Stromal cell of bone marrow (primary cell): ENCODE measurements around the gene SETD2.
"Not testable (repeated sequence)": the region's sequence is repeated elsewhere in the genome, so short reads cannot be mapped to it uniquely, and the experiment has no call there.

Experiments used
- DNase-seq: peaks from one replicate; pipeline ENCODE4 v3.0.0-alpha.2; 2012; ENCODE audit warnings: low read depth

The SETD2 gene

GRCh38 chr3:47098910-47099309 is 65.0 kb downstream of the SETD2 start:
- no peak for DNase-seq

GRCh38 chr3:47097864-47098263 is 66.0 kb downstream of the SETD2 start:
- no peak for DNase-seq

- peak; percentile 27 for DNase-seq
Measured at GRCh38 chr3:47096959-47097358, 67.0 kb downstream of the SETD2 start.

DNA sequence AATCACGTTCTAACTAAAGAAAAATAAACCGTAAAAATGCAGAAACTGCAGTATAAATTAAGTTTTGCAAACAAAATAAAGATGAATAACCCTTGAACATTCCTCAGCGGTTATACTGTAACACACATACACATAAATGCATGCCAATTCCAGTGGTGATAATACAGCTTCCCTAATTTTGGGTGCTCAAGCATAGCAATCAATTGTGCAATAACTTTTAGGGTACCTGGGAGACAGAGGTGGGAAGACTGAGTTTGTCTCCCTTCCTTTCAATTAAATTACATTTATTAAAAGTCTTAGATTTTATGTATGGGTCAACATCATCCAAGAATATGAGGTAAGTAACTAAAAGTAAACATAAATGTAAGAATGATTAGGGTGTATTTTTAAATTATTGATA is 71.8 kb downstream of the SETD2 start:
- no peak for DNase-seq

- DNase-seq: no peak
Measured at GRCh38 chr3:47089630-47090029, 74.3 kb downstream of the SETD2 start.

DNA sequence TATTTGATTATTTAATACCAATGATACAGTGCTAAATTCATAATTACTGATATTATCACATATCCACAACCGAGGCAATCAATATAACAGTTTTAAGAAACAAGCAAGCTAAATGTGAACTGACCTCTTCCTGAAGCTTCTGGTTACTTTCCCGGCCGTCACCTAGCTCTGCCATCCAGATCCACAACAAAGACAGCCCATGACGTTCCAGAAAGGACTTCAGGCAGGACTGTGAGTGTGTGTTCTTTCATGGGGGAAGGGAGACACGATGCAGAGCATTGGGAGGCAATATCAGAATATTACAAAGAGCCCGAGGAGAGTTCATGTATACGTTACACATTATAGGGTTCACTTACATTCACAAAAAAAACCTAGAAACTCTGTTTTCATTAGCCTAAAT is 77.8 kb downstream of the SETD2 start:
- no peak for DNase-seq

GRCh38 chr3:47083786-47084185 is 80.1 kb downstream of the SETD2 start:
- no peak for DNase-seq

DNA sequence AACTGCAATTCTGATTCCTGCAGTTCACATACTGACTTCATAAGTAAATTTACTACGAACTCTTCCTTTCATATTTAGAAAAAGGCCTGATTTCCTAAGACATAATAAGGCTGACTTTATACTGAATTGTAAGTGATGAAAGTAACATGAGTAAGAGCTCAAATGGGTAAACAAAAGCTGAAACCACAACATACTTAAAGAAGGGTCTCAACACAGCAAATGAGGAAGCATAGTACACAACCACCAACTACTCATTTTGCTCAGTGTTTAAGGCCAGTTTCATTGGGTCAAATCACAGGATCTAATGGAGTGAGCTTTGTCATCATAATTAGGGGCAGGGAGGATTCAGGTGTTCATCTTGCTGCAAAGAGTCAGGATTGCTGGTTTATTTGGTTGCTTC is 81.4 kb downstream of the SETD2 start:
- DNase-seq: peak; percentile 2

- DNase-seq: no peak
Measured at GRCh38 chr3:47079432-47079831, 84.5 kb downstream of the SETD2 start.

DNA sequence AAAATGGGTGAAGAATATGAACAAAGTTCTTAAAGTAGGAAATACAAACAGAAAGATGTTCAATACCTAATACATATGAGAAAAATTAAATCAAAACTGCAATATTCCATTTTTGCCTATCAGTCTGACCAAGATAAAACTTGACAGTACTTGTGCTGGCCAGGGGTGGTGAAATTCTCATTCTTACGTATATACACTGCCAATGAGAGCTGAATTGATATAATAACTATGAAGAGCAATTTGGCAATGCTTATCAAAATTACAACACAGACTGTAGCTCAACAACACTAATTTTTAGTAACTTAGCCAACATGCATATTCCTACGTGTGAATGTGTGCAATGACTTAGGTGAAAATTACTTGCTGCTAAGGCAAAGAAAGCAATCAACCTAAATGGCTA is 90.2 kb downstream of the SETD2 start:
- no peak for DNase-seq

DNA sequence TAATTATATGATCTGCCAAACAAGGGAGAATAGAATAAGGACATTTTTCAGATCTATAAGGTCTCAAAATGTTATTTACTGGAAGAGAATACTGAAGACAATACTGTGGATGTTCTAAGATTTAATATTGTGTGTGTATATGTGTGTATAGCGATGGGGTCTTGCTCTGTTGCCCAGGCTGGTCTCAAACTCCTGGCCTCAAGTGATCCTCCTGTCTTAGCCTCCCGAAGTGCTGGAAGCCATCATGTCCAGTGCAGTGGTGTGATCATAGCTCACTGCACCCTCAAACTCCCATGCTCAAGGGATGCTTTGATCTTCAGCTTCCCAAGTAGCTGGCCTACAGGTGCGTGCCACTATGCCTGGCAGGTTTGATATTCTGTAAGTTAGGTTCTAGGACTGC is 93.1 kb downstream of the SETD2 start:
- no peak for DNase-seq

DNA sequence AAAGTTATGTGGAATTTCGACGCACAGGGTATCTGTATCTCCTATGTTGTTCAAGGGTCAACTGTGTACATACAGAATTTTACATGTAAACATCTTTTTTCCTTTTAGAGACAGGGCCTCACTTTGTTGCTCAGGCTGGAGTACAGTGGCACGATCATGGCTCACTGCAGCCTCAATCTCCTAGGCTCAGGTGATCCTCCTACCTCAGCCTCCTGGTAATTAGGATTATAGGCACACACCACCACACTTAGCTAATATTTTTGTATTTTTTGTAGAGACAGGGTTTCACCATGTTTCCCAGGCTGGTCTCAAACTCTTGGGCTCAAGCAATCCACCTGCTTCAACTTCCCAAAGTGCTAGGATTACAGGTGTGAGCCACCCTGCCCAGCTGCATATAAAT is 97.7 kb downstream of the SETD2 start:
- DNase-seq: not testable (repeated sequence)

DNA sequence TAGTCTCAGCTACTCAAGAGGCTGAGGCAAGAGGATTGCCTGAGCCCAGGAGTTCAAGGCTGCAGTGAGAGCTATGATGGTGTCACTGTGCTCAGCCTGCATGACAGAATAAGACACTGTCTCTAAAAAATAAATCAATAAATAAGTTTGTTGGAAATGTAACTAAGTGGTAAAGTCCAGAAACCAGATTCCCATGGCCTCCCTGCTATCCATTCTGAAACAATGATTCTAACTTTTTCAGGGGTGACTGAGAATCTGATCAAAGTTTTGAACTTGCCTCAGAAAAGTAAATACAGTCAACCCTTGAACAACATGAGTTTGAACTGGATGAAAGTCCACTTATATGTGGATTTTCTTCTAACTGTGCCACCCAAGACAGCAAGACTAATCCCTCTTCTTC is 98.2 kb downstream of the SETD2 start:
- no peak for DNase-seq

DNA sequence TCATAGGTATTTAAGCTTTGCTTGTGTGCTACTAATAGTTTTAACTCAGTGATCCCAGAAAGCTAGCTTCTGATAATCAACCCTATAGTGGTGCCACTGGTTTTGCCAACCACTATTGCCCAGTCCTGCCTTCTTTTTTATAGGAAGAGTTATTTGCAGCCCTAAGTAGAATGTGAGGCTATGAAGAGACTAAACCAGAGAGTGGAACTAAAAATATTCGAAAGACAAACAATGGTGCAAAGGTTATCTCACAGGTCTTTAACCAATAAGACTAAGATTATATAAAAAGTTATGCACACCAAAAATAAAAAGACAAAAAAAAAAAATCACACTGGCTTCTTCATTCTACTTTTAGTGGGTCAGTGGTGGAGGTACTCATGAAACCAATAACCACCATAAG is 98.9 kb downstream of the SETD2 start:
- no peak for DNase-seq

DNA sequence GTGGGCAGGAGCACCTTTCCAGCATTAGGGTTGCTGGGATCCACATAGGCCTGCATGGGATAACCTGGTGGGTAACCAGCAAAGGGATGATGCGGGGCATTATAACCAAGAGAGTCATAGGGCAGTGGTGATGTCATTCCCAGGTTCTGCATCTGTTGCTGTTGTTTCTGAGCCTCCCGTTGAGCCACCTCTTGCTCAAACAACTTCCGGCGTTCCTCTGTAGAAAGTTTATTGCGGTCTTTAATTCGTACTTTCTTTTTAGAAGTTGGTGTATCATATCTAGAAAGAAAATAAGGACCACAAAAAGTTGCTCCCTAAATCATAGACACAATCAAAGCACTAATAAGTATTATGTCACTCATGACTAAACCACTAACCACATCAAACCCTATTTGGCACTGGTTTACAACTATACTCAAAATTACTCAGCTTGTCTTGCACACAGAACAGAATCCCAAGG is 106.7 kb downstream of the SETD2 start:
- DNase-seq: peak; percentile 7

- DNase-seq: no peak
Measured at GRCh38 chr3:47056705-47057104, 107.2 kb downstream of the SETD2 start.

DNA sequence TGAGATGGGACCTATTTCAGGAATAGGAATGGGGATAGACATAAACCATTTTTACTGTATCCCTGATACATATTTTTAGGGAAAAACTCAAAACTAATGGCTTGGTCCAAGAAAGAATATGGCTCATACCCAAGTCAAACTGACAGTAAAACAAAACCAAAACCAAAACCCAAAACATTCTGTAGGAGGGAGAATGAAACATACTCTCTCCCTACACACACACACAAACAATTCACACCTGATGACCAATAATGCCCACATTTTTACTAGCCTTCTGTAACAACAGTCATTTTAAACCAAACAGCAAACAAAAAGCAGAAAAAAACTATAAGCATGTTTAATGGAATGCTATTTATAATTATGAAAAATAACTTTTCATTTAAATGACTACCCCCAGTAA is 109.5 kb downstream of the SETD2 start:
- peak; percentile 13 for DNase-seq

- no peak for DNase-seq
Measured at GRCh38 chr3:47047673-47048072, 116.2 kb downstream of the SETD2 start.

DNA sequence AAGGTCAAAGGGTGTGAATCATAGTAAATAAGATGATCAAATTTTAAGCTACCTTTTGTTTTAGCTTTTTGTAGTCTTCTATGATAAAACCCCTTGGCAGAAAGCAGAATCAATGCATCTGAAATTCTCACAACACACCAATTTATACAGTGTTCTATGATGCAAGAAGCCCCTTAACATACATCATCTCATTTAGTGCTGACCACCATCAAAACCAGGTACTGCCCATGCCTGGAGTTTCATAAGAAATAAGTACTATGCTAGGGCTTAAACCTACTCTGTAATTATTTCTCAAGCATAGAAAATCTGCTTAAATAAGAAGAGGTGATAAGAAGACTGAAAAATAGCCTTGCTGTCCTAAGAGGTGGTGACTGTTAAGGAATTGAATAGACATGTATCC is 116.8 kb downstream of the SETD2 start:
- DNase-seq: no peak

DNA sequence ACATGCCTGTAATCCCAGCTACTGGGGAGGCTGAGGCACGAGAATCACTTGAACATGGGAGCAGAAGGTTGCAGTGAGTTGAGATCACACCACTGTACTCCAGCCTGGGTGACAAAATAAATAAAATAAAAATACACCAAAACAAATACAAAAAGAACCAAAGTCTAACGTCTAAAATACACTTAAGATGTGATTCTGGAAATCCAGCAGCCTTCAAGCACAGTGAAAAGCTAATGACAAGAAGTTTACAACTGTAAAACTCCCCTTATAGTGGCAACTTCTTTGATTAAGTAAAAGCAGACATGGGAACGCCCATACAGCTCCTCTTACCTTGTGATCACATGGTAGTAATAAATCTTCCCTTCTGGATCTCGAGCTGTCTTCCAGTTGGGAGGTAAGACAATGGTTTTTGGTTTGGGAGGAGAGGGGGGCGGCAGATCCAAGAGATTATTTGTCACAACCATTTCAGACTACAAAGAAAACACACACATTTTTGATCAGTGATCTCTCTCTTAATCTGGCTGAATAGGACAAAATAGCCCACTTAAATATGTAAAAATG is 121.6 kb downstream of the SETD2 start:
- no peak for DNase-seq

- DNase-seq: no peak
Measured at GRCh38 chr3:47041114-47041513, 122.8 kb downstream of the SETD2 start.

GRCh38 chr3:47037302-47037701 is 126.6 kb downstream of the SETD2 start:
- DNase-seq: not testable (repeated sequence)

DNA sequence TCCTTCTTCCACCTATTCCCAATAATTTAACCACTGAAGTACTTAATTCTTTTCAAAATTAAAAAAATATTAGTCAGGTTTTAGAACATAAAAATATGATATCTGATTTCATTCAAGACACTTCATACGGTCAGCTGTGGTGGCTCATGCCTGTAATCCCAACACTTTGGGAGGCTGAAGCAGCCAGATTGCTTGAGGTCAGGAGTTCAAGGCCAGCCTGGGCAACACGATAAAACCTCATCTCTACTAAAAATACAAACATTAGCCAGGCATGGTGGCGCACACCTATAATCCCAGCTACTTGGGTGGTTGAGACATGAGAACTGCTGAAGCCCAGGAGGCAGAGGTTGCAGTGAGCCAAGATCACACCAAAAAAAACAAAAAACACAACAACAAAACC is 127.8 kb downstream of the SETD2 start:
- no peak for DNase-seq

GRCh38 chr3:47035645-47036044 is 128.3 kb downstream of the SETD2 start:
- DNase-seq: no peak
